Right lobe of liver (tissue), 4 donors: ENCODE results near the gene AK9.

Experiments
- POLR2A ChIP-seq: fragments of 450-650 bp; IDR thresholded peaks from one replicate; pipeline ENCODE4 v1.6.1; 2017; ENCODE audit warnings: antibody characterized with exemption, mild to moderate bottlenecking
- TF ChIP-seq, protein P1 (sequence below), 4 donors: fragments of 200-600 bp in 3 of 4; fragments of 450-650 bp in 1 of 4; IDR thresholded peaks; one replicate each; pipeline versions ENCODE4 v1.5.1 to v1.8.0; 2016 to 2022; ENCODE audit warnings: antibody characterized with exemption in 4 of 4, mild to moderate bottlenecking in 2 of 4
- donor health status: DM: no; HTN: no; CAD: no.
- donor health status: DM: no; HTN: no; CAD: no.
- donor health status: DM: no; HTN: yes; CAD: no.

DNA sequence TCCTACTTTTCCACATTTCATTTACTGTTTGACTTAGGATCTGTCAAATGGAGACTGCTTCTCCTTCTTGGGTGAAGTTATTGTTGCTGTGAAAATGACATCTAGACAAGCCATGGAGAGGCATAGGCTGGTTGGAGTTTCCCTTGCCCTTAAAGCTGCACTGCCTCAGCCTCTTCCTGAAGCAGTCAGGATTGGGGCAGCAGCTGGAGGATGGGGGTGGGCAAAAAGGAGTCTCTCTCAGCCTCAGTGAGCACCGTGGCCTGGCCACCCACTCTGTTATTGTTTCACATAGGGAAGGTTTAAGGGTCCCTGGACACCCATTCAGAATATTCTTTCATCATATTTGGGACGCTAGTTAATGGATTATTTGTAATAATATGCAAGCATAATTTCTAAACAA, 200.3 kb downstream of the AK9 start:
- no peak for TF ChIP-seq POLR2A
- TF ChIP-seq, protein P1, sequence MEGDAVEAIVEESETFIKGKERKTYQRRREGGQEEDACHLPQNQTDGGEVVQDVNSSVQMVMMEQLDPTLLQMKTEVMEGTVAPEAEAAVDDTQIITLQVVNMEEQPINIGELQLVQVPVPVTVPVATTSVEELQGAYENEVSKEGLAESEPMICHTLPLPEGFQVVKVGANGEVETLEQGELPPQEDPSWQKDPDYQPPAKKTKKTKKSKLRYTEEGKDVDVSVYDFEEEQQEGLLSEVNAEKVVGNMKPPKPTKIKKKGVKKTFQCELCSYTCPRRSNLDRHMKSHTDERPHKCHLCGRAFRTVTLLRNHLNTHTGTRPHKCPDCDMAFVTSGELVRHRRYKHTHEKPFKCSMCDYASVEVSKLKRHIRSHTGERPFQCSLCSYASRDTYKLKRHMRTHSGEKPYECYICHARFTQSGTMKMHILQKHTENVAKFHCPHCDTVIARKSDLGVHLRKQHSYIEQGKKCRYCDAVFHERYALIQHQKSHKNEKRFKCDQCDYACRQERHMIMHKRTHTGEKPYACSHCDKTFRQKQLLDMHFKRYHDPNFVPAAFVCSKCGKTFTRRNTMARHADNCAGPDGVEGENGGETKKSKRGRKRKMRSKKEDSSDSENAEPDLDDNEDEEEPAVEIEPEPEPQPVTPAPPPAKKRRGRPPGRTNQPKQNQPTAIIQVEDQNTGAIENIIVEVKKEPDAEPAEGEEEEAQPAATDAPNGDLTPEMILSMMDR (IDR thresholded peaks at IDR 0.05) = no peak
